GM18868 (cell line): ENCODE measurements around the gene CBARP.

Experiments
- ATAC-seq: cut with Tn5 transposase; IDR thresholded peaks from one replicate; pipeline ENCODE4 v1.9.1; 2021; ENCODE audit warnings: mild to moderate bottlenecking, moderate library complexity; ENCODE audit not compliant: unreplicated experiment

CBARP gene

DNA sequence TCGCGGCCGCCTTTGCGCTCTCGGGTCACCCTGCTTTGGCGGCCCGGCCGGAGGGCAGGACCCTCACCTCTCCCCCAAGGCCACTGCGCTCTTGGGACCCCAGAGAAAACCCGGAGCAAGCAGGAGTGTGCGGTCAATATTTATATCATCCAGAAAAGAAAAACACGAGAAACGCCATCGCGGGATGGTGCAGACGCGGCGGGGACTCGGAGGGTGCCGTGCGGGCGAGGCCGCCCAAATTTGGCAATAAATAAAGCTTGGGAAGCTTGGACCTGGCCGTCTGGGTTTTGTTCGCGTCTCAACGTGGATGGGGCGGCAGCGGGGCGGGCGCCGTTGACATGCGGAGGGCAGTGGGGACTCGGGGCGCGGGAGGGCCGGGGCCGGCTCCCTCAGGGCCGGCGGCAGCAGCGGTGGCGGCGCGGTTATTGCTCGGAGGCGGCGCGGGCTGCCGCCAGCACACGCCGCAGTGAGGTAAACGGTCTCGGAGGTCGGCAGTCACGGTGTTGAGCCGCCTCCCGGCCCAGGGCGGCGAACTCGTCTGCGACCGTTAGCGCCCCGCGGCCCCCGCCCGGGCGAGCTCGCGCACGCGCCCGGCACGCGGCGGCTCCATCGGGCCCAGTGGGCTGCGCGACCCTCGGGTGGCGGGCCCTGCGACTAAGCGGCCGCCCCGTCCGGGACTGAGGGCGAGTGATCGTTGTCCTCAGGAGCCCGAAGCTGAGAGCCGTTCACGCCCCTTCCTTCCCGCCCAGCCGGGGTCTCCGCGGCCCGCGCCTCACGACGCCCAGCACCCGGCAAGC, 9.4 kb downstream of the CBARP start:
- no peak for ATAC-seq

- no peak for ATAC-seq
Measured at GRCh38 chr19:1227304-1228054, 10.3 kb downstream of the CBARP start.

DNA sequence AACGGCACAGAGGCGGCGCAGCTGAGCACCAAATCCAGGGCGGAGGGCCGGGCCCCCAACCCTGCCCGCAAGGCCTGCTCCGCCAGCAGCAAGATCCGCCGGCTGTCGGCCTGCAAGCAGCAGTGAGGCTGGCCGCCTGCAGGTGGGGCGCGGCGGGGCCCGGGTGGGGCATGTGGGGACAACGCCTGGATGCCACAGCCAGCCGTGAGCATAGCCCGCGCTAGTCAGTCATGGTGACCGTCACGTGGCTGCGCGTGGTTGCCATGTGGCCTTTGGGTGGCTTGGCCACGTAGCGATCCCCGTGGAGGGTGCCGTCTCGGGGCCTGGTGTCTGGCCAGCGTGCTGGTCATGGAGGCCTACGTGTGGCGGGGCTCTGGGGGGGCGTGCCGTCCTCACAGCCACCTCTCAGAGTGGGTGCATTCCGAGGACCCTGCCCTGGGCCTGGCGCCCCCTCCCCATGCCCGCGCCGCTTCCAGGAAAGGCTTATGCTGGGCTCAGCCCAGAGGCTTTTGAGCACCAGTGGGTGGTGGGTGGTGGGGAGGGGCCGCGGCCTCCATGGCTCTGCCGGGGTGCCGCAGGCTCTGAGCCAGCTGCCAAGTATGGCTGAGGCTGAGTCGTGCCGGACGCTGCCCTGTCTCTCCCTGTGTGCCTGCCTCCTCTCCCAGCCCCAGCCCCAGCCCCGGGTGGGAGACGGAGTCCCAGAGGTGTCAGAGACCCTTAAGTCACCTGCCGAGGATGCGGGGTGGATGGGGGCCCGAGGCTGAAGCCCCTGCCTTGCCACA, 11.1 kb downstream of the CBARP start:
- no peak for ATAC-seq

GRCh38 chr19:1226227-1226518, 11.6 kb downstream of the CBARP start:
- no peak for ATAC-seq

DNA sequence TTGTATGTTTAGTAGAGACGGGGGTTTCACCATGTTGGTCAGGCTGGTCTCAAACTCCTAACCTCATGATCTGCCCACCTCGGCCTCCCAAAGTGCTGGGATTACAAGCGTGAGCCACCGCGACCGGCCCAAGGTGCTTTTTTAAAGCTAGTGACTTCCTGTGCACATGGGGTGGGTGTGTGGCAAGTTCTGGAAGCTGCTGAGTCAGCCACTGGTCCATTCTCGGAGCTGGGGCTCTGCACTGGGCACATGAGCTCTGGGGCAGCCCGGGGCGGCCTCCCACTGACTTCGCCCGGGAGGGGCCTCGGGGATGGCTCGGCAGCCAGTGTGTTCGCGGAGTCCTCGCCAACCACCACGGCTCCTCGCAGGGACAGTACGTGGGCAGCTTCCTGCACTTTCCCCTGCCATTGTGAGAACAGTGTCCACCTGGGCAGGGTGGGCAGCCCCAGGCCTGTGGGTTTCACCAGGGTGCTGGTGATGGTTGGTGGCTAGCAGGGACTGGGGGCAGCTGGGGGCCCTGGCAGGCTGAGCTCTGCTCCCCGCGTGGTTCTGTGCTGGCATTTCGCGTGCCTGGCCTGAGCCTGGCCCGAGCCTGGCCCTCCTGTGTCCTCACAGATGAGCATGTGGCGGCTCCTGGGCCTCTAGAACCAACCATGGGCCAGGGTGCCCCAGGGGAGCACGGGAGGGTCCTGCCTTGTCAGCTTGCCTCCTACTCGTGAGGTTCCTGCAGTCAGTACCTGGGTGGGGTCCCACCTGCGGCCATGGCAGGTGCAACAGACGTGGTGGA, 12.2 kb downstream of the CBARP start:
- no peak for ATAC-seq

- ATAC-seq, result no peak
Measured at GRCh38 chr19:1224847-1225246, 13.0 kb downstream of the CBARP start.

DNA sequence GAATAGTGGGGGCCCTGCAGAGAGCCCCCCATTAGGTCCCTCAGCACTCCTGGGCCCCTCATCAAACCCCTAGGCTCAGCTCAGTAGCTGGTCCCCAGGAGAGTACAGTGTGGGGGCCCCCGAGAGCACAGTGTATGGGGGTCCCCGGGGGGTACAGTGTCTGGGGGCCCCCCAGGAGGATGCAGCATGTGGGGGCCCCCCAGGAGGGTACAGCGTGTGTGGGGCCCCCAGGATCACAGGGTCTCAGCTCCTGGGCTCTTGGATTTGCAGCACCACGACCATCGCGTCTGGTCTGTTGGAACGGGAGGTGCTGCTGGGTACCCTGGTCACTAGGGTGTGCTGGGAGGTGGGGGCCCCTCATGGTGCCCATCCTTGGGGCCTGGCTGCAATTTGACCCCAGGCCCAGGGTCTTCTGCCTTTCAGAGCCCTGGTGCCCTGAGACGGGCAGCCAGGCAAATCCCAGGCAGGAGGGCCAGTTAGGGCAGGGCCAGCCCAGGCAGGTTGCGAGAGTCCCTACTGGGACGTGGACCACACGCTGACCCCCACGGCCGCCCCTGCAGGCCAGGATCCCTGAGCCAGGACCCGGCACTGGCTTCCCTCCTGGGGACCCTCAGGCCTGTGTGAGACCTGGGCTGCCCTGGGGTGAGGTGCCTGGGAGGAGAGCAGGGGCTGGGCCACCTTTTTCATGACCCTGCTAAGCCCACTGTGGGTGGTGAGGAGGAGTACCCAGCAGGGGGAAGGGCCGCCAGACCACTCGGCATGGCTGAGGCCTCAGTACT, 13.6 kb downstream of the CBARP start:
- ATAC-seq, result no peak

GRCh38 chr19:1223018-1223855, 14.6 kb downstream of the CBARP start:
- ATAC-seq, result no peak

GRCh38 chr19:1222394-1222793, 15.4 kb downstream of the CBARP start:
- ATAC-seq, result no peak

- no peak for ATAC-seq
Measured at GRCh38 chr19:1221904-1222255, 15.9 kb downstream of the CBARP start.

DNA sequence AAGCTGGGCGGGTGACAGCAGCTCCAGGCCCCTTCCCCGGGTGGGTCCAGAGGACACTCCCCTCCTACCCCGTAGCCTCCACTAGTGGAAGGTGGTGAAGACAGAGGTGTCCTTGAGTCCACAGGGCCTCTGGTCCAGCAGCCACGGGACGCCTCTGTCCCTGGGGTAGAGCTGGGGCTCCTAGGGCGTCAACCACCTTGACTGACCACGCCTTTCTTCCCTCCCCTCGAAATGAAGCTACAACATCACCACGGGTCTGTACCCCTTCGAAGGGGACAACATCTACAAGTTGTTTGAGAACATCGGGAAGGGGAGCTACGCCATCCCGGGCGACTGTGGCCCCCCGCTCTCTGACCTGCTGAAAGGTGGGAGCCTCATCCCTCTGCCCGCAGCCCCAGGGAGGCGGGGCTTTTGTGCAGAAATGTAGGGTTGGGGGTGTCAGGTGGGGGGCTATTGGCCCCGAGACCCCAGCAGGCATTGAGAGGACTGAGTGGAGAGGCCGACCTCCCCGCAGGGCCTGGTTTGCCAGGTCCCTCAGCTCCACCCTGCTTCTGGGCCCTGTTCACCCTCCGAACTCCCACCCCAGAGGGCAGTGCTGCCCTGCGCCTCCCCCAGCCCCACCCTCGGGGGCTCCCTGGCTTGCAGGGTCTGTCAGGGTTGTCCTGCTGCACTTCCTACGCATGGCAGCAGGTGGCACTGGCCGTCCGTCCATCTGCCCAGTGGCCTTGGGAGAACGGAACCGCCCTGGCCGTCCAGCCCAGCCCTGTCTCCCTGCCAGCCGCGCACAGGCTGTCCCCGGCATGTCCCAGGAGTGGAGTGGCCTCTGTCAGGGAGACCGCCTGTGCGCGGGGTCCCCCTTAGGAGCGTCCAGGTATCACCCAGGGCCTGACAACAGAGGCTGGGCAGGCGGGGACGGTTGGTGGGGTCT, 16.6 kb downstream of the CBARP start:
- no peak for ATAC-seq

- no peak for ATAC-seq
Measured at GRCh38 chr19:1220477-1220930, 17.3 kb downstream of the CBARP start.

DNA sequence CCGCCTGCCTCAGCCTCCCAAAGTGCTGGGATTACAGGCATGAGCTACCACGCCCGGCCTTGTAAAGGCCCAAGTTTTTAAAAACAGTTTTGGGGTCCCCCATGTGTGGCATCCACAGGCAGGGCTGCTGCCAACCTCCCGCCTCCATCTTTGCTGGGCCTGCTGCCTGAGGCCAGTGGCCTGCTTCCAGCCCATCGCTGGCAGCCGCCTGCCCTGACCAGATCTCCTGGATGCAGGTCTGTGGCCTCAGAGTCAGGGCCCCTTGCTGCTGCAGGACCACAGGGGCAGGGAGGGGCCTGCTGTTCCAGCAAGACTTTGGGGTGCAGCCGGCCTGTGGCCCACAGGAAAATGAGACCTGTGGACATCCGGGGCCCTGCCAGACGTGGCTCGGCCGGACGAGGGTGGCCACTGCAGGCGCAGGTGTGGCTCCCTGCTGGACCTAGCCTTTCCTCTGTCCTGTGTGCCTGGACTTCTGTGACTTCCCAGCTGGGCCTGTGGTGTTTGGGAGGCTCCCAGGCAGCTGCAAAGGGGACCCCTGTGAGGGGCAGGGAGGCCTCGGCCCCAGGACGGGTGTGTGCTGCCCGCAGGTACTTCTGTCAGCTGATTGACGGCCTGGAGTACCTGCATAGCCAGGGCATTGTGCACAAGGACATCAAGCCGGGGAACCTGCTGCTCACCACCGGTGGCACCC, 17.9 kb downstream of the CBARP start:
- ATAC-seq, result no peak

DNA sequence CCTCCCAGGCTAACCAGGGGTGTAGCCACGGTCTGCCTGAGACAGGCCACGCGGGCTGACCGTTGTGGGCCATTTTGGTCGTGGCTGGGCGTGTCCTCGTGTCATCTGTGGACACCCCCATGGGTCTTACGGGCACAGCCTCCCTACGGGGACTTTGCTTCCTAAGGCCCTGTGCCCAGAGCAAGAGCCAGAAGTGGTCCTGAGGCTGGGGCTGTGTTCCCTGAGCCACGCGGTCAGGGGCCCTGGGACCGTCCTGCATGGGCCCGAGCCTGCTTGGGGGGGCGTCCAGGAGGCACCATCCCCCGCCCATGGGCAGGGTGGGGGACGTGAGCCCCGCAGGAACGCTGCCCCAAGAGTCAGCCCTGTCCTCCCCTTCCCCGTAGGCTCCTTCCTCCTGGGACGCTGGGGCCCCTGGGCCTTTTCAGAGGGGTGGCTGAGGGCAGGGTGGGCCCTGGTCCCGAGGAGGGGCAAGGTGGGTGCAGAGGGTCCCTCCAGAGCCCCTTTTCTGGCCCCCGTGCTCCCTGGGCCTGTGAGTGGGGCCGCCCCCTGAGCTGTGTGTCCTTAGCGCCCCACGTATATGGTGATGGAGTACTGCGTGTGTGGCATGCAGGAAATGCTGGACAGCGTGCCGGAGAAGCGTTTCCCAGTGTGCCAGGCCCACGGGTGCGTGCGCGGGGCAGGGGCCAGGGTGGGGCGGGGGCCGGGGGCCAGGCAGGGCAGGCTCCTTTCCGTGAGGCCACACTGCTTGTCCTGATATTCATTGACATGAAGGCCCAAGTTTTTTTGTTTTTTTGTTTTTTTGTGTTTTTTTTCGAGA, 18.8 kb downstream of the CBARP start:
- no peak for ATAC-seq

DNA sequence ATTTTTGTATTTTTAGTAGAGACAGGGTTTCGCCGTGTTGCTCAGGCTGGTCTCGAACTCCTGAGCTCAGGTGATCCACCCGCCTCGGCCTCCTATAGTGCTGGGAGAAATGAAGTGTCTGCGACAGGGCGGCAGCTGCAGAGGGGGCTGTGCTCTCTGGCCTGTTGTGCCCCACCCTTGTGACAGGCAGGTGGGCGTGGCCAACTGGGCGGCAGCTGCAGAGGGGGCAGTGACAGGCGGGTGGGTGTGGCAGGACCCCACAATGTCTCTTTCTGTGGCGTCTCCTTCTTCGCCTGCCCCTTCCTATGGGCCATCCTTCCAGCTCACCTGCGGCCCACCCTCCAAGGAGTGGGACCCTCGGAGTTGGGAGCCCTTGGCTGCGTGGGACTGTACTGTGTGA, 20.4 kb downstream of the CBARP start:
- no peak for ATAC-seq

GRCh38 chr19:1216756-1217155, 21.0 kb downstream of the CBARP start:
- ATAC-seq, result no peak
